Measurements from ENCODE around the gene CASTOR2.
"Not testable (repeated sequence)": the region's sequence is repeated elsewhere in the genome, so short reads cannot be mapped to it uniquely, and the experiment has no call there.

DNA sequence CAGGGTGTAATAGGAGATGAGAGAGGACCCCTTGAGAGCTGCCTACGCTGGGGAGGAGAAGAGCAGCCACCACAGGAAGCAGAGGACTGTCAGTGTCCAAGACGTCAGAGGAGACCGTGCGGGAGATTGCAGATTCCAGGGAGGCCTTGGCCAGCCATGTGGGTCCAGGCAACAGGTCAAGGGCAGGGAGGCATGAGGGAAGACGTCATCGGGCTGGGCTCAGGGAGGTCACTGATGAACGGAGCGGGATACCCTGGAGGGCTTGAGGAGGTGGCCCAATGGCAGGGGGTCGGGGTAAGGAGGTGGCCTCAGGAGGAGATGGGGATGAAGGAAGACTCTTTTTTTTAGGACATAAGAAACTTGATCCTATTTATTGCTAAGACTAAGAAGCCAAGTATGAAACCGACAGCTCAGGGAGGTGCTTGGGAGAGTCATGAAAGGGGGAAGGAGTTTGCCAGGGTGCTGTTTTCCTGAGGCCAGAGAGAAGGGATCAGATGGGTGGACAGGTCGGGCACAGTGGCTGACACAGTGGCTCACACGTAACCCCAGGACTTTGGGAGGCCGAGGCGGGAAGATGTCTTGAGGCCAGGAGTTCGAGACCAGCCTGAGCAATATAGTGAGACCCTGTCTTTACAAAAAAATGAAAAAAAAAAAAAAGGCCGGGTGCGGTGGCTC lies 30.5 kb downstream of the CASTOR2 start:
- not testable (repeated sequence) for TF ChIP-seq CEBPB (IDR thresholded peaks at IDR 0.05; ENCODE audit: borderline replicate concordance, low read depth, low read length); ZNF232 (CRISPR knock-in tag; IDR thresholded peaks at IDR 0.05; ENCODE audit: borderline replicate concordance); NFYC (CRISPR knock-in tag; IDR thresholded peaks at IDR 0.05); CTCF (CRISPR knock-in tag; IDR thresholded peaks at IDR 0.05); MXI1 (IDR thresholded peaks at IDR 0.05; ENCODE audit: borderline replicate concordance, low read depth, low read length); BCL6 (CRISPR knock-in tag; IDR thresholded peaks at IDR 0.05); NFRKB (IDR thresholded peaks at IDR 0.05); ZFP82 (CRISPR knock-in tag; IDR thresholded peaks at IDR 0.05; ENCODE audit: borderline replicate concordance); SMC3 (IDR thresholded peaks at IDR 0.05; ENCODE audit: low read length); POLR2A (IDR thresholded peaks at IDR 0.05; ENCODE audit: insufficient read depth in 1 of 2, low read depth in 2 of 2, low read length in 2 of 2); RBM22 (optimal IDR thresholded peaks at IDR 0.05; ENCODE audit: low read length); POLR2AphosphoS5 (IDR thresholded peaks at IDR 0.05; ENCODE audit: low read depth, low read length)
- TF ChIP-seq, protein P1, sequence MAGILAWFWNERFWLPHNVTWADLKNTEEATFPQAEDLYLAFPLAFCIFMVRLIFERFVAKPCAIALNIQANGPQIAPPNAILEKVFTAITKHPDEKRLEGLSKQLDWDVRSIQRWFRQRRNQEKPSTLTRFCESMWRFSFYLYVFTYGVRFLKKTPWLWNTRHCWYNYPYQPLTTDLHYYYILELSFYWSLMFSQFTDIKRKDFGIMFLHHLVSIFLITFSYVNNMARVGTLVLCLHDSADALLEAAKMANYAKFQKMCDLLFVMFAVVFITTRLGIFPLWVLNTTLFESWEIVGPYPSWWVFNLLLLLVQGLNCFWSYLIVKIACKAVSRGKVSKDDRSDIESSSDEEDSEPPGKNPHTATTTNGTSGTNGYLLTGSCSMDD (CRISPR knock-in tag; IDR thresholded peaks at IDR 0.05) = not testable (repeated sequence)
- TF ChIP-seq, protein P2, sequence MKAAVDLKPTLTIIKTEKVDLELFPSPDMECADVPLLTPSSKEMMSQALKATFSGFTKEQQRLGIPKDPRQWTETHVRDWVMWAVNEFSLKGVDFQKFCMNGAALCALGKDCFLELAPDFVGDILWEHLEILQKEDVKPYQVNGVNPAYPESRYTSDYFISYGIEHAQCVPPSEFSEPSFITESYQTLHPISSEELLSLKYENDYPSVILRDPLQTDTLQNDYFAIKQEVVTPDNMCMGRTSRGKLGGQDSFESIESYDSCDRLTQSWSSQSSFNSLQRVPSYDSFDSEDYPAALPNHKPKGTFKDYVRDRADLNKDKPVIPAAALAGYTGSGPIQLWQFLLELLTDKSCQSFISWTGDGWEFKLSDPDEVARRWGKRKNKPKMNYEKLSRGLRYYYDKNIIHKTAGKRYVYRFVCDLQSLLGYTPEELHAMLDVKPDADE (CRISPR knock-in tag; IDR thresholded peaks at IDR 0.05) = not testable (repeated sequence)

All from HepG2 (cell line).